ENCODE measurements around the gene L2HGDH.

L2HGDH gene

GRCh38 chr14:50288146-50288545 is 23.9 kb downstream of the L2HGDH start:
- no peak for DNase-seq (ENCODE audit: low read depth)

DNA sequence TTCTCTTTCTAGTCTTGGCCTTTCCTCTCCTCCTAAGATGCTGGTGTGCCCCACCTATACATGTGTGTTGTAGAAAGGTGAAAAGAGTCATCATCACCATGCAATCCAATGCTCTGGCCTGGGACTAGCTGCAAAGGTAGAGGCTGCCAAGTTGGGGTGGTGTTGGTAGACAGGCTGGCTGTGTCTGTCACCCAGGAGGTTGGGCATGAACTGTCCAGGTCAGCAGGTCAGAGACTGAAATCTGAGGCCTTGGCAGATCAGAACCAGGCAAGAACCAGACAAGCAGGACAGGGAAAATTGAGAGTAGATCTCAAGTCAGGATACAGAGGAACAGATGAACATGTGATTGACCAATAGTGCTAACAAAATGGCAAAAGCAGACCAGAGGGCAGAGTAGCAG is 26.2 kb downstream of the L2HGDH start:
- DNase-seq (ENCODE audit: low read depth), result no peak

GRCh38 chr14:50272498-50272897 is 39.5 kb downstream of the L2HGDH start:
- DNase-seq (ENCODE audit: low read depth), result peak; percentile 17

DNA sequence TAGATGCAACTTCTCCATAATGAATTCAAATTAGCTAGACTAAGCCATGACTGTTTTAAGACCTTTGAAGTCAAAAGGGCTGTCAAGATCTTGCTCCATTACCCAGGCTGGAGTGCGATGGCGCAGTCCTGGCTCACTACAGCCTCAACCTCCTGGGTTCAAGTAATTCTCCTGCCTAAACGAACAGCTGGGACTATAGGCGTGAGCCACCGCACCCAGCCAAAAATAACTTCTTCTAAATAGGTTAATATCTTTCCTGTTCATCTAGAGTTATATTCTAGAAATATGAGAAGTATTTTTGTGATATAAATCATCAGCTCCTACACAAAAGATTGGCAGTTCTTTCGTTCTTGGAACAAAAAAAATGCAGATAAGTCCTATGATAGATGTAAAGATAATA is 41.1 kb downstream of the L2HGDH start:
- no peak for DNase-seq (ENCODE audit: low read depth)

GRCh38 chr14:50265029-50265428 is 47.0 kb downstream of the L2HGDH start:
- DNase-seq (ENCODE audit: low read depth), result no peak

- no peak for DNase-seq (ENCODE audit: low read depth)
Measured at GRCh38 chr14:50263321-50263720, 48.7 kb downstream of the L2HGDH start.

DNA sequence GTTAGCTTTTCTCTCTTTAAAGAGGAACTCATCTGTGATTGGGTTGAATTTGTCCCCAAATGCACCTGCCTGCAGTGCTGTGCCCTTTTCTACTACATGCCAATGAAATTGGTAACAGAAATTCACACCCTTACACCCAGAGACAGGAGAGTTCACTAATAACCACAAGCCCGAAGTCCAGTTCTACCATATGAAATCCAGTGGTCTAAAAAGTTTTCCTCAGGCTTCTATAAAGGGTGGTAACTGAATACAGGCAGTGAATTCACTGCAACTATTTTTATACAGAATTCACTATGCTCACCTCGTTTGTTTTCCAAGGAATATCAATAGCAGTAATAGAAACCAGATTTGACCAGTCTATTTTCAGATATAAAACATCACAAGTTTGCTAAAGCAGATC is 49.2 kb downstream of the L2HGDH start:
- DNase-seq (ENCODE audit: low read depth), result no peak

DNA sequence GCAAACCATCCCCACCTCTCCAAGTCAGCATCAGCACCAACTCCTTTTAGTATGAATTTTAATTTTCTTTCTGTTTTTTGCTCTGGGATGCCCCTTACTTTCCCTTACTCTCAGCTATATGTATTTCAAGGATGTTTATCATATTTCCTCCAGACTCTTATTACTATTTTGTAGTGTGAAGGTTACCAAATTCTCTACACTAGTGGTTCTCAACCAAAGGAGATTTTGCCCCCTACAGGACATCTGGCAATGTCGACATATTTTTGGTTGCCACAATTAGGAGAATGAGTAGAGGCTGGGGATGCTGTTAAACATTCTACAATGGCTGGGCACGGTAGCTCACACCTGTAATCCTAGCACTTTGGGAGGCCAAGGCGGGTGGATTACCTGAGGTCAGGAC is 51.5 kb downstream of the L2HGDH start:
- peak; percentile 53 for DNase-seq (ENCODE audit: low read depth)

- DNase-seq (ENCODE audit: low read depth), result no peak
Measured at GRCh38 chr14:50260072-50260471, 52.0 kb downstream of the L2HGDH start.

- DNase-seq (ENCODE audit: low read depth), result no peak
Measured at GRCh38 chr14:50257732-50258131, 54.3 kb downstream of the L2HGDH start.

GRCh38 chr14:50254248-50254647 is 57.8 kb downstream of the L2HGDH start:
- no peak for DNase-seq (ENCODE audit: low read depth)

- no peak for DNase-seq (ENCODE audit: low read depth)
Measured at GRCh38 chr14:50249136-50249775, 62.8 kb downstream of the L2HGDH start.

DNA sequence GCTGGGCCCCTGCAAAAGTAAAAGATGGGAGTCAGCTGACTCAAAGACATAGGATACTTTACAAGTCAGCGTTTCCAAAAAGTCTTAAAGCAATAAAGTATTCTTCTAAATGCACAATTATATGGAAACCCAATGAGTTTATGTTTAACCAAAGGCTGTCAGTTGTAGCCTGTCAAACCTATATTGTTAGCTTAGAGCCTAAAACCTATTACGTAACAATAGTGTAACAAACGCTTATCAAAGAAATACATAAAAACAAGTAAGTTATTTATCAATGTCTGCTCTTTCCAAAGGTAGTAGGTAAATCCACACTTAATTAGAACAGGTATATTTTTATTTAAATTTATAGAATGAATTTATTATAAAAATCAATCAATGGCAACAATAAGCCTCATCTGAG is 64.8 kb downstream of the L2HGDH start:
- DNase-seq (ENCODE audit: low read depth), result no peak

DNA sequence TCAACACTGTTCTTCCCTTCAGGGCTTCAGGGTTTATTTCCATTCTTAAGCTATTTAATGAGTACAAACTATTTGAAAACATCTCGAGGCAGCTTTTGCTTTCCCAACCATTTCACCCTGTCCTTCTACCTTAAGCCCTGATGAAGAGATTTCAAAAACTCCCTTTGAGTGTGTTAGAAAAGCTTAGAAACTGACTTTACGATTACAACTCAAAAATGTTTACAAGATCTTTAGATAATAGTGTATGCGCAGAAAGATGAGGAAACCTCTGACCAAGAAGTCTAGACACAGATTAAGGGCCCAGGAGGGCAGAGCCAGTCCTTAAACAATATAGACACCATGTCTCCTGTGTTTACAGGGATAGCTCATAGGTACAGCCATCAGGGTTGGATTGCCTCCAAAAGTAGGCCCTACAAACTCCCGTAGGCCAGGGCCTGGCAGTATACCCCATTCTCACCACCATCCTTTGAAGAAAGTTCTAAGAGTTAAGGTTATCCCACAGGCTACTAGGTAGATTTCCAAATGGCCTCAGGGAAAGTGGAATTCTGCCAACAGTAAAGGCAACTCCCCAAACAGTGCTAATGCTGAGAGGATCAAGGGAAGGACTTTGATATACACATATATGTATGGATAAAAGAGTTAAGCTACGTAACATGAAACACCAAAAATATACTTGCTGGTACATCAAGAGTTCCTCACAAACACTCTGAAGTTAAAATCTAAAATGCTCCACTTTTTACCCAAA is 69.3 kb downstream of the L2HGDH start:
- peak; percentile 38 for DNase-seq (ENCODE audit: low read depth)

- no peak for DNase-seq (ENCODE audit: low read depth)
Measured at GRCh38 chr14:50242096-50242495, 69.9 kb downstream of the L2HGDH start.

- DNase-seq (ENCODE audit: low read depth), result no peak
Measured at GRCh38 chr14:50237427-50237826, 74.6 kb downstream of the L2HGDH start.

GRCh38 chr14:50233951-50234250 is 78.1 kb downstream of the L2HGDH start:
- DNase-seq (ENCODE audit: low read depth), result no peak

DNA sequence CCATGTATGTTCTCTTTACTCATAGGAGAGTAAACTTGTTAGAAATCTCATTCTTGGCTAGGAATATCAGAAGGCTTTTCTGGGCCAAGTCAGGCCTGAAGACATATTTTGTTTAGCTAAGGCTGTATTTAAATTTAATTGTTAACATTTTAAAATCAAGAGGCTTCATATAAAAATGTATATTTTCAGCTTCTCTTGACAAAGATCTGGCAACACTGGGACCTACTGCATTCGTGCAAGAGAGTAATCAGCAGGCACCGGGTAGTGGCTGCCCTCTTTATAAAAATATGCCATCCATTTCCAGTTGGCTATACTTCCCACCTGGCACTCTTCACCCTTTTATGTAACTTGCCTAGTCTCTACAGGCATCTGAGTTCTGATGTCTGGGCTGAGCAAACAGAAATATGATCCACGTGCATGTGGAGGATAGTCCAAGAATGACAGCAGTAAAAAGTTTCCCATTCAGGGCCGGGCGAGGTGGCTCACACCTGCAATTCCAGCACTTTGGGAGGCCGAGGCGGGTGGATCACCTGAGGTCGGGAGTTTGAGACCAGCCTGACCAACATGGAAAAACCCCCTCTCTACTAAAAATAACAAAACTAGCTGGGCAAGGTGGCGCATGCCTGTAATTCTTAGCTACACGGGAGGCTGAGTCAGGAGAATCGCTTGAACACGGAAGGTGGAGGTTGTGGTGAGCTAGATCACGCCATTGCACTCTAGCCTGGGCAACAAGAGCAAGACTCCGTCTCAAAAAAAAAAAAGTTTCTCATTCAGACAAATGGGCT is 78.7 kb downstream of the L2HGDH start:
- no peak for DNase-seq (ENCODE audit: low read depth)

GRCh38 chr14:50232276-50232642 is 79.8 kb downstream of the L2HGDH start:
- no peak for DNase-seq (ENCODE audit: low read depth)

GRCh38 chr14:50231475-50232275 is 80.4 kb downstream of the L2HGDH start, which contains the start of gene SOS2:
TSS of gene SOS2 (minus strand) at chr14:50231578. CDS start at chr14:50231283, 295 bp downstream.
- DNase-seq (ENCODE audit: low read depth), result peak; percentile 68

GRCh38 chr14:50230701-50231474 is 81.1 kb downstream of the L2HGDH start:
- peak; percentile 67 for DNase-seq (ENCODE audit: low read depth)

- no peak for DNase-seq (ENCODE audit: low read depth)
Measured at GRCh38 chr14:50230401-50230700, 81.7 kb downstream of the L2HGDH start.
